ENCODE results near the gene GAPVD1. TPM values are rescaled to one million over a fixed set of nuclear protein-coding genes. Genes with fewer than 3 reads are reported as not detected.
"Not testable (repeated sequence)": the region's sequence is repeated elsewhere in the genome, so short reads cannot be mapped to it uniquely, and the experiment has no call there.

Gene GAPVD1
- total RNA-seq, 1 donor: 31.8 TPM

- DNase-seq (ENCODE audit: low read depth in 2 of 3, low spot score in 2 of 3): no peak
These were observed 42.6 kb downstream of the GAPVD1 start for GRCh38 chr9:125304273-125304672.

- DNase-seq (ENCODE audit: low read depth in 2 of 3, low spot score in 2 of 3): no peak
These were observed 50.8 kb downstream of the GAPVD1 start for GRCh38 chr9:125312411-125312810.

GRCh38 chr9:125316359-125316758 is 54.7 kb downstream of the GAPVD1 start:
- DNase-seq (ENCODE audit: low read depth in 2 of 3, low spot score in 2 of 3): not testable (repeated sequence)

GRCh38 chr9:125317704-125318103 is 56.1 kb downstream of the GAPVD1 start:
- peak in 1 of 3 donors; percentile 5 for DNase-seq (ENCODE audit: low read depth in 2 of 3, low spot score in 2 of 3)

- no peak for DNase-seq (ENCODE audit: low read depth in 2 of 3, low spot score in 2 of 3)
These were observed 59.9 kb downstream of the GAPVD1 start for GRCh38 chr9:125321496-125321895.

- no peak for DNase-seq (ENCODE audit: low read depth in 2 of 3, low spot score in 2 of 3)
These were observed 62.0 kb downstream of the GAPVD1 start for GRCh38 chr9:125323615-125324014.

GRCh38 chr9:125325826-125326225 is 64.2 kb downstream of the GAPVD1 start:
- no peak for DNase-seq (ENCODE audit: low read depth in 2 of 3, low spot score in 2 of 3)

GRCh38 chr9:125329978-125330377 is 68.4 kb downstream of the GAPVD1 start:
- no peak for DNase-seq (ENCODE audit: low read depth in 2 of 3, low spot score in 2 of 3)

GRCh38 chr9:125330587-125330986 is 69.0 kb downstream of the GAPVD1 start:
- DNase-seq (ENCODE audit: low read depth in 2 of 3, low spot score in 2 of 3): no peak

- no peak for DNase-seq (ENCODE audit: low read depth in 2 of 3, low spot score in 2 of 3)
These were observed 70.9 kb downstream of the GAPVD1 start for GRCh38 chr9:125332527-125332926.

- DNase-seq (ENCODE audit: low read depth in 2 of 3, low spot score in 2 of 3): no peak
These were observed 75.6 kb downstream of the GAPVD1 start for GRCh38 chr9:125337236-125337635.

GRCh38 chr9:125338929-125339328 is 77.3 kb downstream of the GAPVD1 start:
- no peak for DNase-seq (ENCODE audit: low read depth in 2 of 3, low spot score in 2 of 3)

GRCh38 chr9:125341566-125341965 is 79.9 kb downstream of the GAPVD1 start:
- DNase-seq (ENCODE audit: low read depth in 2 of 3, low spot score in 2 of 3): no peak

- DNase-seq (ENCODE audit: low read depth in 2 of 3, low spot score in 2 of 3): no peak
These were observed 82.1 kb downstream of the GAPVD1 start for GRCh38 chr9:125343518-125344275.

- DNase-seq (ENCODE audit: low read depth in 2 of 3, low spot score in 2 of 3): no peak
These were observed 84.6 kb downstream of the GAPVD1 start for GRCh38 chr9:125346080-125346732.

- no peak for DNase-seq (ENCODE audit: low read depth in 2 of 3, low spot score in 2 of 3)
These were observed 94.0 kb downstream of the GAPVD1 start for GRCh38 chr9:125355601-125356000.

GRCh38 chr9:125356032-125356431 is 94.4 kb downstream of the GAPVD1 start:
- DNase-seq (ENCODE audit: low read depth in 2 of 3, low spot score in 2 of 3): no peak

GRCh38 chr9:125359011-125359410 is 97.4 kb downstream of the GAPVD1 start:
- no peak for DNase-seq (ENCODE audit: low read depth in 2 of 3, low spot score in 2 of 3)

- DNase-seq (ENCODE audit: low read depth in 2 of 3, low spot score in 2 of 3): no peak
These were observed 99.0 kb downstream of the GAPVD1 start for GRCh38 chr9:125360601-125361000.

GRCh38 chr9:125361837-125362531 is 100.4 kb downstream of the GAPVD1 start:
- peak in 2 of 3 donors; percentile 43 to 60 for DNase-seq (ENCODE audit: low read depth in 2 of 3, low spot score in 2 of 3)

- no peak for DNase-seq (ENCODE audit: low read depth in 2 of 3, low spot score in 2 of 3)
These were observed 105.0 kb downstream of the GAPVD1 start for GRCh38 chr9:125366676-125367075.

GRCh38 chr9:125370786-125371185 is 109.2 kb downstream of the GAPVD1 start:
- DNase-seq (ENCODE audit: low read depth in 2 of 3, low spot score in 2 of 3): no peak
